ENCODE measurements around the gene GRIN2C. TPM values are rescaled to one million over a fixed set of nuclear protein-coding genes. Genes with fewer than 3 reads are reported as not detected.

GRIN2C gene
- total RNA-seq, 2 donors from 2014 or later, result 0.42 to 1.4 TPM

GRCh38 chr17:74797824-74798223 is 61.9 kb downstream of the GRIN2C start:
- no peak for TF ChIP-seq CTCF (IDR thresholded peaks at IDR 0.05)
- ATAC-seq (ENCODE audit: insufficient number of reproducible peaks, low FRiP score, low read depth), result no peak
- H3K4me1 ChIP-seq (ENCODE audit: control insufficient read depth in 1 of 2, low read depth in 2 of 2), result no peaks in the 10 kb centered on the region

GRCh38 chr17:74796866-74797265 is 62.8 kb downstream of the GRIN2C start:
- Histone ChIP-seq H3K27me3 (replicated peaks; ENCODE audit: insufficient read depth) (no peaks in the 10 kb centered on the region), H3K9me3 (no peaks in the 10 kb centered on the region), H3K27ac (no peak overlapping the region), H3K36me3 (peaks cover 42% of the 10 kb centered on the region), H3K4me1 (ENCODE audit: control insufficient read depth in 1 of 2, low read depth in 2 of 2) (no peaks in the 10 kb centered on the region), H3K4me3 (no peak overlapping the region)
- no peak for TF ChIP-seq CTCF (IDR thresholded peaks at IDR 0.05)
- ATAC-seq (ENCODE audit: insufficient number of reproducible peaks, low FRiP score, low read depth), result no peak
- DNase-seq (ENCODE audit: low spot score), result no peak

More at GRCh38 chr17:74797824-74798223, 61.9 kb downstream of the GRIN2C start:
- Histone ChIP-seq H3K27me3 (replicated peaks; ENCODE audit: insufficient read depth) (no peaks in the 10 kb centered on the region), H3K27ac (no peak overlapping the region), H3K4me3 (no peak overlapping the region), H3K9me3 (no peaks in the 10 kb centered on the region), H3K36me3 (peaks cover 47% of the 10 kb centered on the region)
- DNase-seq (ENCODE audit: low spot score), result no peak

GRCh38 chr17:74796211-74796610 is 63.5 kb downstream of the GRIN2C start:
- Histone ChIP-seq H3K27ac (no peak overlapping the region), H3K4me1 (ENCODE audit: control insufficient read depth in 1 of 2, low read depth in 2 of 2) (no peaks in the 10 kb centered on the region), H3K9me3 (no peaks in the 10 kb centered on the region), H3K36me3 (peaks cover 41% of the 10 kb centered on the region), H3K4me3 (no peak overlapping the region), H3K27me3 (replicated peaks; ENCODE audit: insufficient read depth) (no peaks in the 10 kb centered on the region)
- DNase-seq (ENCODE audit: low spot score), result no peak
- no peak for TF ChIP-seq CTCF (IDR thresholded peaks at IDR 0.05)
- ATAC-seq (ENCODE audit: insufficient number of reproducible peaks, low FRiP score, low read depth), result no peak

GRCh38 chr17:74795327-74796020 is 64.2 kb downstream of the GRIN2C start:
- DNase-seq (ENCODE audit: low spot score) (no peak), ATAC-seq (ENCODE audit: insufficient number of reproducible peaks, low FRiP score, low read depth) (no peak)
- no peak overlapping the region for H3K4me3 ChIP-seq
- no peaks in the 10 kb centered on the region for H3K4me1 ChIP-seq (ENCODE audit: control insufficient read depth in 1 of 2, low read depth in 2 of 2)
- H3K27me3 ChIP-seq (replicated peaks; ENCODE audit: insufficient read depth), result no peaks in the 10 kb centered on the region
- H3K36me3 ChIP-seq, result peaks cover 45% of the 10 kb centered on the region
- no peak for TF ChIP-seq CTCF (IDR thresholded peaks at IDR 0.05)
- no peaks in the 10 kb centered on the region for H3K9me3 ChIP-seq
- no peak overlapping the region for H3K27ac ChIP-seq

GRCh38 chr17:74792586-74793105 is 67.0 kb downstream of the GRIN2C start:
- no peak for ATAC-seq (ENCODE audit: insufficient number of reproducible peaks, low FRiP score, low read depth)
- no peak overlapping the region for H3K4me3 ChIP-seq

More at GRCh38 chr17:74792586-74793105, 67.0 kb downstream of the GRIN2C start:
- Histone ChIP-seq H3K27me3 (replicated peaks; ENCODE audit: insufficient read depth) (no peaks in the 10 kb centered on the region), H3K36me3 (peaks cover 32% of the 10 kb centered on the region), H3K9me3 (no peaks in the 10 kb centered on the region), H3K27ac (no peak overlapping the region), H3K4me1 (ENCODE audit: control insufficient read depth in 1 of 2, low read depth in 2 of 2) (no peaks in the 10 kb centered on the region)
- DNase-seq (ENCODE audit: low spot score), result no peak
- TF ChIP-seq CTCF (IDR thresholded peaks at IDR 0.05), result no peak

Other genes with a start within 250 kb of the GRIN2C start
- gene CD300E, start 236.1 kb downstream of the GRIN2C start, total RNA-seq, result 10 to 100 TPM in 1 of 2 donors, under 1 TPM in 1; 0.14 to 10.4 TPM
- 1 to 10 TPM in 1 of 2 donors, not detected in 1; 2.3 TPM for gene CD300LF, start 147.0 kb downstream of the GRIN2C start, total RNA-seq
- gene RAB37, start 122.6 kb downstream of the GRIN2C start, total RNA-seq, result 1 to 10 TPM; 2.2 to 3.2 TPM
- gene NHERF1, start 111.3 kb downstream of the GRIN2C start, total RNA-seq, result 10 to 100 TPM; 23.2 to 32.8 TPM
- gene NAT9, start 83.5 kb downstream of the GRIN2C start, total RNA-seq, result 10 to 100 TPM; 37.1 to 39.4 TPM
- gene FDXR, start 13.1 kb upstream of the GRIN2C start, total RNA-seq, result 1 to 10 TPM; 4.4 to 9.7 TPM
- gene FADS6, start 33.7 kb upstream of the GRIN2C start, total RNA-seq, result not detected
- gene USH1G, start 63.4 kb upstream of the GRIN2C start, total RNA-seq, result not detected
- not detected for gene OTOP2, start 64.4 kb upstream of the GRIN2C start, total RNA-seq
- not detected for gene OTOP3, start 76.0 kb upstream of the GRIN2C start, total RNA-seq
- 10 to 100 TPM; 14.3 to 14.8 TPM for gene HID1, start 112.9 kb upstream of the GRIN2C start, total RNA-seq
- gene CDR2L, start 127.7 kb upstream of the GRIN2C start, total RNA-seq, result 10 to 100 TPM; 26.4 to 29.8 TPM
- gene MRPL58, start 152.8 kb upstream of the GRIN2C start, total RNA-seq, result 10 to 100 TPM; 40.3 to 82.6 TPM
- 100 to 1,000 TPM; 109 to 189 TPM for gene ATP5PD, start 187.1 kb upstream of the GRIN2C start, total RNA-seq
- 10 to 100 TPM; 18.7 to 22.7 TPM for gene KCTD2, start 187.3 kb upstream of the GRIN2C start, total RNA-seq
- gene SLC16A5, start 228.1 kb upstream of the GRIN2C start, total RNA-seq, result 10 to 100 TPM in 1 of 2 donors, 1 to 10 TPM in 1; 9.2 to 10.0 TPM

Data from thoracic aorta (tissue), 2 donors.